Measurements from ENCODE around the gene ALG12. TPM values are rescaled to one million over a fixed set of nuclear protein-coding genes. Genes with fewer than 3 reads are reported as not detected.
A peak's percentile ranks its signal among the peaks of the same experiment; 100 is the strongest.

Gene ALG12
- total and polyA plus RNA-seq, 2 of the 13 experiments (the other 11 are each of a cell fraction or from before 2014, with no cell fraction given) = 7.8 to 15.8 TPM

DNA sequence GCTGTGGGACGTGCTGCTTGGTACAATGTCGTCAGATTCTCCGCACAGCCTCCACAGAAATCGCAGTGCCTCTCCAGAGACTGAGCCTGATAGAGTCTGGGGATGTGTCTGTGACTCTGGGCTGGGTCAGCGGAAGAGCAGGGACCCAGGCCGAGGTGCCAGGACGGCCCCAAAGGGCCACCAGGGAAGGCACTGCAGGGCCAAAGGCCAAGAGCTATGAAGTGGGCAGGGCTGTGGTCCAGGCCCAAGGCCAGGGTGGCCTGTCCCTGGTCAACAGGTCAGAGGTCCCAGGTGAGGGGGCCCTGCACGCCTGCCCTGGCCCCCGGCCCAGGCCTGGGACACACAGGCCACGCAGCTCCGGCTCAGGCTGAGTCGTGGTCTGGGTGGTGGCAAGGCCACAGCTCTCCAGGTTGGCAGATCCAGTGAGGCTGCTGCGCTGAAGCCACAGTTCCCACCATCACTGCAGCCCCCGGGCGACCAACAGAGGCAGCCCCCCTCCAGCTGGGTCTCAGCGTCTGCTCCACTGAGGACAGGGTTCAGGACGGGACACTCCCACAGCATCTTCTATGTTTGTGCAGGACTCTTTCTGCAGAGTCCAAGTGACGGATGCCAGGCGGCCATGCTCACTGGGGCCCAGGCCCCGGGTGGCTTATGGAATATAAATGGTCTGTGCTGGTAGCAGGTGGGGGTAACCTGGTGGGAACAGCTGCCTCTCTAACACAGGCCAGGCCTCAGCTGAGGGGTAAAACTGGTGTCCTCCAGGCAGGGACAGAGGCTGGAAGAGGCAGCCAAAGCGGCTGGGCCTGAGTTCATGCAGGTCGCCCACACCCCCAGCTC, 37.6 kb upstream of the ALG12 start (continued):
- 0 out of 2 replicates have a peak, but pooled peaks have one; percentile 27 for TF ChIP-seq HOXA3 (CRISPR knock-in tag; IDR thresholded peaks at IDR 0.05)
- TF ChIP-seq FOXC1 (CRISPR knock-in tag; IDR thresholded peaks at IDR 0.05; ENCODE audit: borderline replicate concordance) = no peak; the same call in 1 of the 2 replicates
- peak; percentile 39 for TF ChIP-seq PHF8 (CRISPR knock-in tag; IDR thresholded peaks at IDR 0.05)
- TF ChIP-seq NCOA2 (CRISPR knock-in tag; IDR thresholded peaks at IDR 0.05) = peak; percentile 61; the same call in 1 of the 2 replicates
- TF ChIP-seq, protein P1, sequence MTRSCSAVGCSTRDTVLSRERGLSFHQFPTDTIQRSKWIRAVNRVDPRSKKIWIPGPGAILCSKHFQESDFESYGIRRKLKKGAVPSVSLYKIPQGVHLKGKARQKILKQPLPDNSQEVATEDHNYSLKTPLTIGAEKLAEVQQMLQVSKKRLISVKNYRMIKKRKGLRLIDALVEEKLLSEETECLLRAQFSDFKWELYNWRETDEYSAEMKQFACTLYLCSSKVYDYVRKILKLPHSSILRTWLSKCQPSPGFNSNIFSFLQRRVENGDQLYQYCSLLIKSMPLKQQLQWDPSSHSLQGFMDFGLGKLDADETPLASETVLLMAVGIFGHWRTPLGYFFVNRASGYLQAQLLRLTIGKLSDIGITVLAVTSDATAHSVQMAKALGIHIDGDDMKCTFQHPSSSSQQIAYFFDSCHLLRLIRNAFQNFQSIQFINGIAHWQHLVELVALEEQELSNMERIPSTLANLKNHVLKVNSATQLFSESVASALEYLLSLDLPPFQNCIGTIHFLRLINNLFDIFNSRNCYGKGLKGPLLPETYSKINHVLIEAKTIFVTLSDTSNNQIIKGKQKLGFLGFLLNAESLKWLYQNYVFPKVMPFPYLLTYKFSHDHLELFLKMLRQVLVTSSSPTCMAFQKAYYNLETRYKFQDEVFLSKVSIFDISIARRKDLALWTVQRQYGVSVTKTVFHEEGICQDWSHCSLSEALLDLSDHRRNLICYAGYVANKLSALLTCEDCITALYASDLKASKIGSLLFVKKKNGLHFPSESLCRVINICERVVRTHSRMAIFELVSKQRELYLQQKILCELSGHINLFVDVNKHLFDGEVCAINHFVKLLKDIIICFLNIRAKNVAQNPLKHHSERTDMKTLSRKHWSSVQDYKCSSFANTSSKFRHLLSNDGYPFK (CRISPR knock-in tag; IDR thresholded peaks at IDR 0.05; ENCODE audit: borderline replicate concordance) = 0 out of 2 replicates have a peak, but pooled peaks have one; percentile 34
- no peak for TF ChIP-seq FOXA1 (IDR thresholded peaks at IDR 0.05)
- TF ChIP-seq FOXA1 (CRISPR knock-in tag; IDR thresholded peaks at IDR 0.05) = 0 out of 2 replicates have a peak, but pooled peaks have one; percentile 13
- TF ChIP-seq, protein P2, sequence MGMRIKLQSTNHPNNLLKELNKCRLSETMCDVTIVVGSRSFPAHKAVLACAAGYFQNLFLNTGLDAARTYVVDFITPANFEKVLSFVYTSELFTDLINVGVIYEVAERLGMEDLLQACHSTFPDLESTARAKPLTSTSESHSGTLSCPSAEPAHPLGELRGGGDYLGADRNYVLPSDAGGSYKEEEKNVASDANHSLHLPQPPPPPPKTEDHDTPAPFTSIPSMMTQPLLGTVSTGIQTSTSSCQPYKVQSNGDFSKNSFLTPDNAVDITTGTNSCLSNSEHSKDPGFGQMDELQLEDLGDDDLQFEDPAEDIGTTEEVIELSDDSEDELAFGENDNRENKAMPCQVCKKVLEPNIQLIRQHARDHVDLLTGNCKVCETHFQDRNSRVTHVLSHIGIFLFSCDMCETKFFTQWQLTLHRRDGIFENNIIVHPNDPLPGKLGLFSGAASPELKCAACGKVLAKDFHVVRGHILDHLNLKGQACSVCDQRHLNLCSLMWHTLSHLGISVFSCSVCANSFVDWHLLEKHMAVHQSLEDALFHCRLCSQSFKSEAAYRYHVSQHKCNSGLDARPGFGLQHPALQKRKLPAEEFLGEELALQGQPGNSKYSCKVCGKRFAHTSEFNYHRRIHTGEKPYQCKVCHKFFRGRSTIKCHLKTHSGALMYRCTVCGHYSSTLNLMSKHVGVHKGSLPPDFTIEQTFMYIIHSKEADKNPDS (CRISPR knock-in tag; IDR thresholded peaks at IDR 0.05) = no peak
- peak; percentile 45; the same call in 1 of the 2 replicates for TF ChIP-seq PPARG (CRISPR knock-in tag; conservative IDR thresholded peaks at IDR 0.05)
- TF ChIP-seq PHF21A (CRISPR knock-in tag; IDR thresholded peaks at IDR 0.05) = peak; percentile 80
- TF ChIP-seq ZBTB7A (CRISPR knock-in tag; IDR thresholded peaks at IDR 0.05) = peak; percentile 74
- 0 out of 2 replicates have a peak, but pooled peaks have one; percentile 30 for TF ChIP-seq ZSCAN25 (CRISPR knock-in tag; IDR thresholded peaks at IDR 0.05)
